ENCODE results near the gene RREB1.
A peak's percentile ranks its signal among the peaks of the same experiment; 100 is the strongest.
"Not testable (repeated sequence)": the region's sequence is repeated elsewhere in the genome, so short reads cannot be mapped to it uniquely, and the experiment has no call there.

The RREB1 gene

GRCh38 chr6:7247828-7248227, 140.1 kb downstream of the RREB1 start:
- DNase-seq = no peak

- no peak for DNase-seq
These were observed 141.6 kb downstream of the RREB1 start for GRCh38 chr6:7249391-7249790.

GRCh38 chr6:7249946-7250643, 142.3 kb downstream of the RREB1 start:
- DNase-seq = no peak

DNA sequence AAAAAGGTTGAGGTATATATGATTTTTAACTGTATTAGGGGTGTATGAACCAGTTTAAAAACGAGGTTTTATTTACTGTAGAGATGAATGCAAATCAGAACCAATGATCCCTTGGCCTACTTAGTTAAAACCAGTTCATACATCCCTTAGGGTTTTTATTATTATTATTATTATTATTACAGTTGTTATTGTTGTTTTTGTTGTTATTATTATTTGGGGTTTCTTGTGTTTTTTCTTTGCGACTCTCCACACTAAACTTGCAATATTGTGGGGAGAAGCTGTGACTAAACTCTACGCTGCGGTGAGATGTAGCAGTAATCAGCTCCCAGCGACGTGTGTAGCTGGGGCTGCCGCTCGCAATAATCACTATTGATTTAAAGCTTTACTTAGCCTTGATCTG, 143.1 kb downstream of the RREB1 start:
- DNase-seq = no peak

- no peak for DNase-seq
These were observed 144.0 kb downstream of the RREB1 start for GRCh38 chr6:7251646-7252260.

GRCh38 chr6:7252390-7252789, 144.6 kb downstream of the RREB1 start:
- no peak for DNase-seq

DNA sequence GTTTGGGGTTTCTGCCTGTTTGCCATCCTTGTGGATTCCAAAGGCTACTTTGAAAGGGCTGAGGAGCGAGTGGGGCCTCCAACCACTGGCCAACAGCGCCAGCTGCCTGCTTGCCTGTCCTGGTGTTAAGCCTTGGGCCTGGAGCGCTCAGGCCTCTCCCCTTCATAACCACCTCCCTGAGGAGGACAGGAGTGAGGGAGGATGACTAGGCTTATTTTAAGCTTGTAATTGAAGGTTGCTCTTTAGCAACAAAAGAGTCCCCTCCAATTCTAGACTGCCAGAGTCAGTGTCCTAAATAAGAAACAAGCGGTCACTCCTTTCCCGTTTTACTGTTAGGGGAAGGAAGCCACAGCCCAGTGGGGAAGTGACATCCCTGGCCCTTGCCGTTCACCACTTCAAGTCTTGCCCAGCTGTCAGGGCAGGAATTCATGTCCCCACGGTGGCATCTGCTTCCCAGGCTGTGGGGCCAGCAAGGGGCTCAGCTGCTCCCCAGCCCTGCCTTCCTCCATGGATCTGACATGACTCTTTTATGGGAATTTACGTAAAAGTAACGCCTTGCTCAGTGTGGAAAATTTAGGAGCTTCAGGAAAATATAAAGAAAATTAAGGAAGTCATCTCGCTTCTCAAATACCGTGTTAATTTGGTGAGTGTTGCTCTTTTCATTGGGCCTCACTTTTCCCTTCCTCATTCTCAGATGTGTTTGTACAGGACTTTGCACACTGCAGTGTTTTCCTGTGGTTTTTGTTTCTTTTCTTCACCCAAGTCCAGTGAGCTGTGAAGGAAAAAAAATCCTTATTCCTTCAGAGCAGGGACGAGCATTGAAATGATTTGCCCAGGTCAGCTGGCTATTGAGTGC, 147.4 kb downstream of the RREB1 start:
- DNase-seq = no peak

GRCh38 chr6:7255918-7256317, 148.2 kb downstream of the RREB1 start:
- DNase-seq = no peak

GRCh38 chr6:7256785-7257184, 149.0 kb downstream of the RREB1 start:
- DNase-seq = no peak

DNA sequence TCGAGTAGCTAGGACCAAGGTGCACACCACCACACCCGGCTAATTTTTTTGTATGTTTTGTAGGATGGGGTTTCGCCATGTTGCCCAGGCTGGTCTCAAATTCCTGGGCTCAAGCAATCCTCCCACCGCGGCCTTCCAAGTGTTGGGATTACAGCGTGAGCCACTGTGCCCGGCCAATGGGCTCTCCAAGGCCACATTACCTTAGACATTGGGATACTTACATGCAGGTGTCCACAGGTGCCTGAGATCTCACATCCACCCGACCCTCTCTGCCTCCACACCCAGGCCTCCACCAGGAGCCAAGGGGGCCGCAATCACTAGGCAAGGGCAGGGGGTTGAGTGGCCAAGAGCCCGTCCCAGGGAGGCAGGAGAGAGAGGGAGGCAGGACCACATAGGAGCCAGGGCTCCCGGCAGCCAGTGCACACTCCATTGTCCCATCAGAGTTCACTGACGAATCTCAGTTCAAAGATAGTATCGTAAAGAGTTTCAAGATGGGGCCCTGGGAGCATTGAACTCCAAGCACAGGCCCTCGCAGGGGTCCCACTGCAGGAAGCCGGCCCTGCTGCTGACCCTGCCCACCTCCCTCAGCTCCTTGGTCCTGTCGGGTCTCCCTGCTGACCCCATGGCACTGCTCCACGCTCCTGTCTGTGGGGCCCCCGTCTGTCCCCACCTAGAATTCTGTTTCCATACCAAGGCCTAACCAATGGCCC, 149.9 kb downstream of the RREB1 start:
- DNase-seq = no peak

DNA sequence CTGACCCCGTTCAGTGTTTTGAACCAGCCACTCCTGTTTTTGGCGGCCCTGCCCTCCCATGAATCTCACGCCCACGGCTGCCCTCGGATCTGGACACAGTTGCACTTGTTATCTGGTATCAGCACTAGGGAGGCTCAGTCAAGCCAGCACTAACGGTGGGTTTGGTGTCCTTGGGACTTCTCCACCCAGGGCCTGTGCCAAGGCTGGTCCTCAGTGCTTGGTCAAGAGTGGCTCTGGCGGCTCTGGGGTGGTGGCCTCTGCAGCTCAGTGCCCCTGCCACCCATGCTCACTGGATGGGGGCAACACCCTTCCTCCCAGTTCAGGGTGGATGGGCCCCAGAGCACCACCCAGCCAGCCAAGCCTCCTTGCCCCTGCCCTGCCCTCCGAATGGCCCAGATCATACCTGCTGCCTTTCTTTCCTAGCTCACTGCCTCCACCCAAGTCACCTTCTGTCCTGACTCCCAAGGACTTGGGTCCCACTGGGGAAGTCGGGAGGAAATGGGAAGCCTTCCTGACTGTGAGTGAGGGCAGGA, 150.5 kb downstream of the RREB1 start:
- DNase-seq = no peak

DNA sequence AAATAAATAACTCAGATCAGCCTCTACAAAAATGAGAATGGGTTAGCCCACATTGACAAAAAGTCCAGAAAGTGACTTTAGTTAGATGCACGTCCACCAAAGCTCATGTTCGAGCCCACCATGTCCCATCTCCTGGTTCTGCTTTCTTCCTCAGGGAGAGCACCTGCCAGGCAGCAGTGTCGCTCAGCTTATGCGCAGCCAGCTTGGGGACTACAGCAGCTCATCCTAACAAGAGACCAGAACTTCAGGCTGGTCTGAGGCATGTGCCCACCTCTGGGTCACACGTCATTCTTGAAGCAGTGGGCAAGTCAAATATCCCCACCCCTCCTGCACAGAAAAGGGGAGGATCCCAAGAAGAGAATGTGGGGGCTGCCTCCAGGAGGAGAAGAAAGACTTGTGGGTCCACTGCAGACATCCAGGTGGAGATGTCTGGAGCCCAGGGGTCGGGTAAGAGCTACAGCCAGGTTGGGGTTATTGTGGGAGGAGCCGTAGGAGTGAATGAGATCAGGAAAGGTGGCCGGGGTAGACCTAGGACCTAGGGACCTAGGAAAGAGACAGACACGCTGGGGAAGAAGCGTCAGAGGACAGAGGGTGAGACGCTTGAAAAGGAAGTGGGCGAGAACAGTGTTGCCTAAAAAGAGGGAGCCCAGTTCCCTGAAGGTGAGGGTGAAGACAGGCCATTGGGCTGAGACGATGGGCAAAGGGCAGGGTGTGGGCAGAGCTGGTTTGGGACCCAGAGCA, 152.7 kb downstream of the RREB1 start:
- no peak for DNase-seq

DNA sequence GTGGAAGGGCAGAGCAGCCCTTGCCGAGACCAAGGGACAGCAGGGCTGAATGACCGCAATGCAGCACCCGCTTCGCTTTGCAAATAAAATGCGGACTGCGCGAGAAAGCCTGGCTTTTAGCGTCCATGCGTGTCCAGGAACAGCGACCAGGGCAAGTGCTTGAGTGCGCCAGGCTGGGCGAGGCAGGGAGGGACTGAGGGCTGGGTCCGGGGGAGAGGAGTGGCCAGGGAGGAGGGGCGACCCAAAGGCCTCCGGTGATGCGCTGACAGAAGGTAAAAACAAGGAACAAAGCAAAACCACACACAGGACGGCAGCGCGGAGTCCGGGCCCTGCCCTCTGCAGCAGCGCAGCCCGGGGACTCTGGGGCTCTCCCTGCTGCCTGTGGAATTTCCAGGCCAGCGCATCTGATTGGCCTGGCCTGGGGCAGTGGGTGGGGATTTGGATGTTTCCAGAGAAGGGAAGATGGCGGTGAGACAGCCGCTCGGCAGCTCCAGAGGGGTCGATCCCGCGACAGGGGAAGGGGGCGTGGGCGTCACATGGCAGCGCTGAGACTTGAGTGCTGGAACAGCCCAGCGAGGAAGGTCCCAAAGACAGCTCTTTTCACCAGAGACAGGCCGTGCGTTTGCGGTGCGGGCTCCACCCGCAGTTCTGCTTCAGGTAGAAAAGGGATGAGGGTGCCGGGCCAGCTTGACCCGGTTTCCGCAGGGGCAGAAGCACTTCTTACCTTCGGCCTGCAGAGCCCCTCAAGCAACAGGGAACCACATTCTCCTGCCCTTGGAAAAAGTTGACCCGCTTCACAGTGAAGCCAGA, 153.5 kb downstream of the RREB1 start:
- peak; percentile 94 for DNase-seq

DNA sequence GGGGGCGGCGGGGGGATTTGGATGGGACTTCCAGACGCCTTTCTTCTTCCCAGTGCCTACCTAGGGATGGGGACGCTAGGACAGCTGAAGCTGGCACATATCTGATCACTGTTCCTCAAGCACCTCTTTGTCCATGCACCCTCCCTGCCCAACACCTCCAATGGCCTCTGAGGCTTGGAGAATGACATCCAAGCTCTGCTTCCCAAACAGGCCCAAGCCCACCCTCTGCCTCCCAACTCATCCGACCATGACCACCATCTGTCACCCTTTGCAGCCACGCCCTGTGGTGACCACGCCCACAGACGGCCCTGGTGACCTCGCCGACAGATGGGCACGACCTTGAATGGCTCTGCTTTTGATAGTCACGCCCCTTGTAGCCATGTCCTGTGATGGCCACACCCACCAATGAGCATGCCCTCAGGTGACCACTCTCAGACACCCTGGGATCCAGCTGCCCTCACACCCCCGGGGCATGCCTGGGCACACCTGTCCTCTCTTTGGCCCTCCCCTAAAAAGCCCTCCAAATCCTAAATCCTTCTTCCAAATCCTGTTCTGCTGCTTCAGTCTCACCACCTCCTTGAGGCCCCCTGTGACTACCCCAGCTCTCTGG, 154.2 kb downstream of the RREB1 start:
- peak; percentile 45 for DNase-seq

DNA sequence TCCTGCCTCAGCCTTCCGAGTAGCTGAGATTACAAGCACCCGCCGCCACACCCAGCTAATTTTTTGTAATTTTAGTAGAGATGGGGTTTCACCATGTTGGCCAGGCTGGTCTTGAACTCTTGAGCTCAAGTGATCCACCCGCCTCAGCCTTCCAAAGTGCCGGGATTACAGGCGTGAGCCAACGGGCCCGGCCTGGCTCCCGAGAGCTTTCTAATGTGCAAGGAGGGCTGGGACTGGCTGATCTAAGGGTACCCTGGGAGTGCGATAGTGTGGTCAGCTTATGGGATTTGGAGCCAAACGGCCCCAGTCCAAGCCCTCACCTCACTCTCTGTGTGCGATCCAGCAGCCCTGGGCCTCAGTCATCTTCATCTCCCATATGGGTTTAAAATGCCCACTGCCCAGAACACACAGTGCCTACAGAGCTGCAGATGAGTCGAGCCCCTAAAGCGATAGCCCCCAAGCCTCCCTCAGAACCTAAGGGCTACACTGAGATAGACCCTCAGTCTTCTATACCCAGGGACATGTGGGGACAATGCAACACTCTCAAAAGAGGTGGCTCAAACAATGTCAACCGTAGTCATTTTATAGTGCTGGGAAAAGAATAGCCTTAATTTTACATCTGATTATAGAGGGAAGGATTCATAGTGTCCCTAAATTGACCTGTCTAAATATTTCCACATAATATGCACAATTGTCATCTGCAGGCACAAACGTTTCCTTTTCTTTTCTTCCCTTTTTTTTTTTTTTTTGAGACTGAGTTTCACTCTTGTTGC, 155.2 kb downstream of the RREB1 start:
- DNase-seq = no peak

DNA sequence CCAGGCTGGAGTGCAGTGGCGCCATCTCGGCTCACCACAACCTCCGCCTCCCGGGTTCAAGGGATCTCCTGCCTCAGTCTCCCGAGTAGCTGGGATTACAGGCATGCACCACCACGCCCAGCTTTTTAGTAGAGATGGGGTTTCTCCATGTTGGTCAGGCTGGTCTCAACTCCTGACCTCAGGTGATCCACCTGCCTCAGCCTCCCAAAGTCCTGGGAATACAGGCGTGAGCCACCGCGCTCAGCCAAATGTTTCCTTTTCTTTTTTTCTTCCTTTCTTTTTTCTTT, 155.7 kb downstream of the RREB1 start:
- DNase-seq = not testable (repeated sequence)

- no peak for DNase-seq
These were observed 156.3 kb downstream of the RREB1 start for GRCh38 chr6:7264041-7264440.

- peak; percentile 41 for DNase-seq
These were observed 157.1 kb downstream of the RREB1 start for GRCh38 chr6:7264686-7265384.

DNA sequence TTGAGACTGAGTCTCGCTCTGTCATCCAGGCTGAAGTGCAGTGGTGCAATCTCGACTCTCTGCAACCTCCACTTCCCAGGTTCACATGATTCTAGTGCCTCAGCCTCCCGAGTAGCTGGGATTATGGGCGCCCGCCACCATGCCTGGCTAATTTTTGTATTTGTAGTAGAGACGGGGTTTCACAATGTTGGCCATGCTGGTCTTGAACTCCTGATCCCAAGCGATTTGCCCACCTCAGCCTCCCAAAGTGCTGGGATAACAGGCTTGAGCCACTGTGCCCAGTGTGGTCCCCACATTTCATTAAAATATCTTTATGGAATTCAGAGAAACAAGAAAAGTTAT, 157.6 kb downstream of the RREB1 start:
- not testable (repeated sequence) for DNase-seq

DNA sequence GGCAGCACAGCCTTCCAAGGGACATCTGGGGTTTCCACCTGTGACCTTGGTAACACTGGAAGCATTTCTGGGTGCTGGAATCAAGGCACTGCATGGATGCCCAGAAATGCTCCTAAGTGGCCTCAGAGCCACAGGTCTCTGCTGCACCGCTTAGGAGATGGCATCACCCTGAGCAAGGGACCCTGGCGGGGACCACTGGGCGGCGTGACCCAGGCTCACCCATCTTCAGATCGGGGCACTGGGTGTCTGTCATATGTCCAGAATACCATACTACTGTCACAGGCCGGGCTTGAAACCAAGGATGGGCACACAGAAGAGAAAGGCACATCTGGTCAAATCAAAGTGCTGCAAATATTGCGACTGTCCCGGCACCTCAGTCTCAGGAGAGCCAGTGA, 159.3 kb downstream of the RREB1 start:
- DNase-seq = no peak

Data from retina (tissue), 1 donor.